ENCODE results near the gene DBNDD1. TPM values are rescaled to one million over a fixed set of nuclear protein-coding genes. Genes with fewer than 3 reads are reported as not detected.

Gene DBNDD1
- total and polyA plus RNA-seq, 4 donors = 0.09 to 1.5 (median 0.82) TPM

GRCh38 chr16:90053902-90054500 lies 34.7 kb upstream of the DBNDD1 start:
- peaks cover 0 to 7% (median 3%) of the 10 kb centered on the region in 4 donors for H3K9me3 ChIP-seq (ENCODE audit: control insufficient read depth in 4 of 4, low read length in 3 of 4)
- 67% methylated on average over 1 of the region's 1 CpG for WGBS
- no peak overlapping the region for H3K27ac ChIP-seq (ENCODE audit: low read depth in 1 of 2, low read length in 2 of 2)
- H3K27me3 ChIP-seq (ENCODE audit: control insufficient read depth in 4 of 4, insufficient read depth in 4 of 4, low read length in 3 of 4) = no peaks in the 10 kb centered on the region
- H3K4me1 ChIP-seq (ENCODE audit: control insufficient read depth in 4 of 4, insufficient read depth in 4 of 4, low read length in 3 of 4) = no peaks in the 10 kb centered on the region
- no peaks in the 10 kb centered on the region for H3K36me3 ChIP-seq (ENCODE audit: control insufficient read depth in 4 of 4, insufficient read depth in 3 of 4, low read depth in 1 of 4, low read length in 3 of 4)
- no peak for DNase-seq (ENCODE audit: low spot score)
- H3K9ac ChIP-seq (ENCODE audit: low read depth in 1 of 2, low read length in 2 of 2) = no peak overlapping the region
- no peak for TF ChIP-seq FOXA1 (IDR thresholded peaks at IDR 0.05)
- TF ChIP-seq GABPA (IDR thresholded peaks at IDR 0.05 in 1 of 2, conservative IDR thresholded peaks at IDR 0.05 in 1 of 2) = no peak
- TF ChIP-seq SP1 (IDR thresholded peaks at IDR 0.05) = no peak
- TF ChIP-seq ZBTB33 (IDR thresholded peaks at IDR 0.05) = no peak
- no peak for TF ChIP-seq RXRA (IDR thresholded peaks at IDR 0.05)
- no peak for TF ChIP-seq YY1 (IDR thresholded peaks at IDR 0.05)
- no peak for TF ChIP-seq EGR1 (IDR thresholded peaks at IDR 0.05; ENCODE audit: low read depth in 2 of 2)
- no peak for TF ChIP-seq NR2F2 (IDR thresholded peaks at IDR 0.05)
- TF ChIP-seq ATF3 (IDR thresholded peaks at IDR 0.05) = no peak
- no peak overlapping the region for H3K4me3 ChIP-seq (ENCODE audit: low read depth in 1 of 3, low read length in 3 of 3)

GRCh38 chr16:90050969-90051368 lies 31.7 kb upstream of the DBNDD1 start:
- no peak for DNase-seq (ENCODE audit: low spot score)
- H3K4me1 ChIP-seq (ENCODE audit: control insufficient read depth in 4 of 4, insufficient read depth in 4 of 4, low read length in 3 of 4) = peaks cover 0 to 15% (median 8%) of the 10 kb centered on the region in 4 donors

More at GRCh38 chr16:90050969-90051368, 31.7 kb upstream of the DBNDD1 start:
- Histone ChIP-seq H3K27me3 (ENCODE audit: control insufficient read depth in 4 of 4, insufficient read depth in 4 of 4, low read length in 3 of 4) (no peaks in the 10 kb centered on the region), H3K9me3 (ENCODE audit: control insufficient read depth in 4 of 4, low read length in 3 of 4) (peaks cover 0 to 7% (median 3%) of the 10 kb centered on the region in 4 donors), H3K4me3 (ENCODE audit: low read depth in 1 of 3, low read length in 3 of 3) (no peak overlapping the region), H3K27ac (ENCODE audit: low read depth in 1 of 2, low read length in 2 of 2) (no peak overlapping the region), H3K36me3 (ENCODE audit: control insufficient read depth in 4 of 4, insufficient read depth in 3 of 4, low read depth in 1 of 4, low read length in 3 of 4) (no peaks in the 10 kb centered on the region), H3K9ac (ENCODE audit: low read depth in 1 of 2, low read length in 2 of 2) (no peak overlapping the region)
- TF ChIP-seq ZBTB33 (IDR thresholded peaks at IDR 0.05) = no peak
- no peak for TF ChIP-seq FOXA2 (IDR thresholded peaks at IDR 0.05)
- 89% methylated on average over 10 of the region's 10 CpGs for WGBS
